Stimulated activated CD4-positive, alpha-beta T cell treated with anti-CD3 and anti-CD28 coated beads, Interleukin-4, amount 100 ng/mL, for 4 hours (primary cell): ENCODE data around the gene SYNPO.

Experiments used
- DNase-seq, 2 experiments: peaks; one replicate each; pipeline ENCODE4 v3.0.0-alpha.2; 2020

Gene SYNPO

DNA sequence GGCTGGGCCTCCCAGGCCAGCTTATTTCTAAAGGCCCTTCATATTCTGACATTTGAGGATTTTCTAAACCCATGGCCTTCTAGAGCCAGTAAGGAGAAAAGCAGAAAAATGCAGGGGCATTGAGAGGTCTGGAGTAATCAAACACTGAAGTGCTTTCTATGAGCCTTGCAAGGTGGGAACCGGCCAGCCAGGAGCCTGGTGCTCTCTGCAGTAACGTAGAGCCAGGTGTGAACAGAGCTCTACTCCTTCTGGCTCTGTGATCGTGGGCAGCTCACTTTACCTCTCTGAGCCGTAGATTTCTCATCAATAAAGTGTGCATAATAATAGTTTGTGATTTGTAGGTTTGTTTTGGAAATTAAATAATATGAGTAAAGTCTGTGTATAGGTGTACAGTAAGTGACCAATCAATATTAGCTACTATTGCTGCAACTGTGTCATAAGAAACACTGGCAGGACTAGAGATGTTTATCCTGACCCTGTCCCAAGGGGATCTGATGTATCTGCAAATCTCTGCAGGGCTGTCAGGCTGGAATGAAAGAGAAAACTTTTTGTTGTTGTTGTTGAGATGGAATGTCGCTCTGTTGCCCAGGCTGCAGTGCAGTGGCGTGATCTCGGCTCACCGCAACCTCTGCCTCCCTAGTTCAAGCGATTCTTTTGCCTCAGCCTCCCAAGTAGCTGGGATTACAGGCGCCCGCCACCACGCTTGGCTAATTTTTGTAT is 2.7 kb downstream of the SYNPO start:
- no peak for DNase-seq

DNA sequence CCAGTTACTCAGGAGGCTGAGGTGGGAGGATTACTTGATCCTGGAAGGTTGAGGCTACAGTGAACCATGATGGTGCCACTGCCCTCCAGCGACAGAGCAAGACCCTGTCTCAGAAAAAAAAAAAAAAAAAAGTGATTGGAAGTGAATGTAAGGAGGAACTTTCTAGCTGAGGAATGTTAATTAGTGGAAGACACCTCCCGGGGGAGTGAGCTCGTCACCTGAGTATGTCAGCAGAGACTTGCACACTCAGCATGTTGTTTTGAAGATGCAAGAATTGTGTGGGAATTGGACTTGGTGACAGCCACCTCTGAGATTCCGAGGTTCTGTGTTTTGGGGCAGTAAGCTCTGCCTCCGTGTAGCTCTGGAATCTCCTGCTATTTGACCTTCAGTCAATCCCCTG is 3.6 kb downstream of the SYNPO start:
- DNase-seq = no peak

DNA sequence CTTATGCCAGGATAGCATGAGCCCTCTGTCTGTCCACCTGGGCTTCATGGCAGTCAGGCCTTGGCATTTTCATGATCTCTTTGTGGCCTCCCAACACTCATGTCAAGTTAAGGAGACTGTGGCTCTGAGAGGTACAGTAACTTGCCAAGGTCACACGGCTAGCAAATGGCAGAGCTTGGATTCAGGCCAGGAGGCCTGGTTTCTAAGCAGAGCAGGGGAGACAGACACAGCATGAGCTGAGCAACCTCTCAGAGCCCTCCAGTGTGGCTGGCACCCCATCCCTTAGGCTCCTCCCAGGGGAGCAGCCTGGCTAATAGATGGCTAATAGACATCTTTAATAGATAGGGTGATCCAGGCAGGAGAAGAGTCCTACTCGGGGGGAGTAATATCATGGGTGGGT is 4.1 kb downstream of the SYNPO start:
- DNase-seq = no peak

DNA sequence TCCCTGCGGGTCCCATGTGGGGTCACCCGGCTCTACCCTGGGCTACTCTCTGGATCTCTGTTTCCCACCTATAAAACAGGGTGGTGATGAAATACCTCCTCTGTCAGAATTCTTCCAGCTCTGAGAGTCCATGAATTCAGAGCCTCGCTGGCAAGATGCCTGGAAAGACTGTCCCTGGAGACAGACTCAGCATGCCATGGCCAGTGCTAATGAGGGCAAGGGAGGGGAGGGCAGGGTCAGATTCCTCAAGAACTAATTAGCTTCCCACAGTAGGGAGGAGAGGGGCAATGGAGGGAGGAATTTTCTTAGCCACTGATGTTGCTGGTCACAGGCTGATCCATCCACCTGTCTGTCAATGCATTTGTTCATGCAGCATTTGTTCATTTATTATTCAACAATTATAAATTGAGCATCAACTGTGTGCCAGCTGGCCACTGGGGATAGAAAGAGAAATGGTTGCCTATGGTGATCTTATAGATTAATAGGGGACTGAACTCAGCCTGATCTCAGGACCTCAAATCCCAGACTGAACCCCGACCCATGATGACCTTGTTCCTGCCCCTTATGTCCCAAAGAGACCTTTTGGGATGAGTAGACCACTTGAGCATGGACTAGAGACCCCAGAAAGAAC is 4.7 kb downstream of the SYNPO start:
- no peak for DNase-seq

DNA sequence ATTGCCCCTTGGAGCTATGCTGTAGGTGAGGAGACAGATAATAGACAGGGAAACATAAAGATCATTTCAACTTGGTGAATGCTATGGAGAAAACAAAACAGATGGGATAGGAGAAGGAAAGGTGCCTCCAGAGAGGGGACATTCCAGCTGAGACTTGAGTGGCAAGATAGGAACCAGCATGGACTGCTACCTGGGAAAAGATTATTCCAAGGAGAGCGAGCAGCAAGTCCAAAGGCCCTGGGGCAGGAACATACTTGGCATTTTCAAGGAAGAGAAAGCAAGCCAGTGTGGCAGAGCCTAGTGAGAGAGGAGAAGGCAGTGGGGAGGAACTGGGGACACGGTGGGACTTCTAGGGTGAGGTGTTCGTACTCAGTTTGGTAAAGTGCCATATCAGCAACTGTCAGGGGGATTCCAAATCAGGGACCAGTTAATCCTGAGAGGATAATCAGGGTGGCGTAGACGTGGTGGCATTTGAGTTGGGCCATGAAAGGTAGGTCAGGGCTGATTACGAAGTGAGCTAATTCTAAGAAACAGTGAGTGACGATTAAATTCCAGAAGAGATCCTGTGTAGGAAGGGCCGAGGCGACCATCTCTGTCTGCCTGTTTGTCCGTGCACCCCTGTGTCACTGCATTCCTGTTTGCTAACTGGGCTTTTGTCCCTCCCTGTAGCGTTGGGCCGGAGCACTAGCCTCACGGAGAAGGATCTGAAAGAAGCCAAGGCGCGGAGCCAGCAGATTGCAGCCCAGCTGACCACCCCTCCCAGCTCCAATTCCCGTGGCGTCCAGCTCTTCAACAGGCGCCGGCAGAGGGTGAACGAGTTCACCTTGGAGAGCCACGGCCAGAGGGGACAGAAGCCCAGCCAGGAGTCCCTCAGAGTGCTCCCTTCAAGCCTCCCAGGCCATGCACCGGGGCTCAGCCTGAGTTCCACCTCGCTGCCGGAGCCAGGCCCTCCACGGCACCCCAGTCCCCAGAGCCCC is 7.1 kb downstream of the SYNPO start:
- no peak for DNase-seq

DNA sequence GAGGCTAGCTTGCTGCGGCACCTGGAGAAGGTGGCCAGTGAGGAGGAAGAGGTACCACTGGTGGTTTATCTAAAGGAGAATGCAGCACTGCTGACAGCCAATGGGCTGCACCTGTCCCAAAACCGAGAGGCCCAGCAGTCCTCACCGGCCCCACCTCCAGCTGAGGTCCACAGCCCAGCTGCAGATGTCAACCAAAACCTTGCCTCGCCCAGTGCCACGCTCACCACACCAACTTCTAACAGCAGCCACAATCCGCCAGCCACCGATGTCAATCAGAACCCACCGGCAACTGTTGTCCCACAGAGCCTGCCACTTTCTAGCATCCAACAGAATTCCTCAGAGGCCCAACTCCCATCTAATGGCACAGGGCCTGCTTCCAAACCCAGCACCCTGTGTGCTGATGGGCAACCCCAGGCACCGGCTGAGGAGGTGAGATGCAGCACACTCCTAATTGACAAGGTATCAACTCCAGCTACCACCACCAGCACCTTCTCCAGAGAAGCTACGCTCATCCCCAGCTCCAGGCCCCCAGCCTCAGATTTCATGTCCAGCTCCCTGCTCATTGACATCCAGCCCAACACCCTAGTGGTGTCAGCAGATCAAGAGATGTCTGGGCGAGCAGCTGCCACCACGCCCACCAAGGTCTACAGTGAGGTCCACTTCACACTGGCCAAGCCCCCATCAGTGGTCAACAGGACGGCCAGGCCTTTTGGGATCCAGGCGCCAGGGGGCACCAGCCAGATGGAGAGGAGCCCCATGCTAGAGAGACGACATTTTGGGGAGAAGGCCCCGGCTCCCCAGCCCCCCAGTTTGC is 8.0 kb downstream of the SYNPO start:
- DNase-seq = no peak

DNA sequence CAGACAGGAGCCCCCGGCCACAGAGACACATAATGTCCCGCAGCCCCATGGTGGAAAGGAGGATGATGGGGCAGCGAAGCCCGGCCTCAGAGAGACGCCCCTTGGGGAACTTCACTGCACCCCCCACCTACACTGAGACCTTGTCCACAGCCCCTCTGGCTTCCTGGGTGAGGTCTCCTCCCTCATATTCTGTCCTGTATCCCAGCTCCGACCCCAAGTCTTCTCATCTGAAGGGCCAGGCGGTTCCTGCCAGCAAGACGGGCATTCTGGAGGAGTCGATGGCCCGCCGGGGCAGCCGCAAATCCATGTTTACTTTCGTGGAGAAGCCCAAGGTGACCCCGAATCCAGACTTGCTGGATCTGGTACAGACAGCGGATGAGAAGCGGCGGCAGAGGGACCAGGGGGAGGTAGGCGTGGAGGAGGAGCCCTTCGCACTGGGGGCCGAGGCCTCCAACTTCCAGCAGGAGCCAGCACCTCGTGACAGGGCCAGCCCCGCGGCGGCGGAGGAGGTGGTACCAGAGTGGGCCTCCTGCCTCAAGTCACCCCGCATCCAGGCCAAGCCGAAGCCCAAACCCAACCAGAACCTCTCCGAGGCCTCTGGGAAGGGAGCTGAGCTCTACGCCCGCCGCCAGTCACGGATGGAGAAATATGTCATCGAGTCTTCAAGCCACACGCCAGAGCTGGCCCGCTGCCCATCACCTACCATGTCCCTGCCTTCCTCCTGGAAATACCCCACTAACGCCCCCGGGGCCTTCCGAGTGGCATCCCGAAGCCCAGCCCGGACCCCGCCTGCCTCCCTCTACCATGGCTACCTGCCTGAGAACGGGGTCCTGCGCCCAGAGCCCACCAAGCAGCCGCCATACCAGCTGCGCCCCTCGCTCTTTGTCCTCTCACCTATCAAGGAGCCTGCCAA is 8.9 kb downstream of the SYNPO start:
- no peak for DNase-seq

DNA sequence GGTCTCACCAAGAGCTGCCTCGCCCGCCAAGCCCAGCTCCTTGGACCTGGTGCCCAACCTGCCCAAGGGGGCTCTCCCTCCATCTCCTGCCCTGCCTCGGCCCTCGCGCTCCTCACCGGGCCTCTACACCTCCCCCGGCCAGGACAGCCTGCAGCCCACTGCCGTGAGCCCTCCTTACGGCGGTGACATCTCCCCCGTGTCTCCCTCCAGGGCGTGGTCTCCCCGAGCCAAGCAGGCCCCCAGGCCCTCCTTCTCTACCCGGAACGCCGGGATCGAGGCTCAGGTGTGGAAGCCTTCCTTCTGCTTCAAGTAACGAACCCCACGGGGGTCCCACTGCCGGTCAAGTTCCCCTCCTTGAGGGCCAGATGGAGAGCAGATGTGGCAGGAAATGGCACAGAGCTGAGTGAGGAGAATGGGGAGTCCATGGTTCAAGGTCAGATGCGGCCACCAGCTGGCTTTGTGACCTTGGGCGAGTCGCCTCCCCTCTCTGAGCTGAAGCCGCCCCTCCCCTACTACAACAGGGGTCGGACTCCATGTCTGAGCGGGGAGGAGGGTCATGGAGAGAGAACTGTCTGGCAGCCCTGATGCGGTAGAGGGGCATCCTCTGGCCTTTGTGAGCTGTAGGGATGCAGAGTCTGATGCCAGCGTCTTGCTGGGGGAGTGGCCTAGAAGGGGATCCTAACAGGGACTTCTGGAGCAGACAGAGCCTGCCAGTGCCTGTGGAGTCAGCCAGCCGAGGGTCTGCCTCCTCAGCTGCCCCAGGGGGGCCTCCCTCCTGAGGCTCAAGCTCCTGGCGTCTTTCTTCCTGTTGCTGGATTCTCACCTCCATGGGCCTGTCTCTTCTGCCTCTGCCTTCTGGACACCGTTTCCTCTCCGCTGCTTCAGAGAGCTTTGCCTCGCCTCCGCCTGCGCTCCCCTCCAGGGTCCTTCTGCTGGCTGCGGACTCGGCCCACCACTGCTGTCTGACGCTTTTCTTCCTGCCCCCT is 9.9 kb downstream of the SYNPO start:
- no peak for DNase-seq

DNA sequence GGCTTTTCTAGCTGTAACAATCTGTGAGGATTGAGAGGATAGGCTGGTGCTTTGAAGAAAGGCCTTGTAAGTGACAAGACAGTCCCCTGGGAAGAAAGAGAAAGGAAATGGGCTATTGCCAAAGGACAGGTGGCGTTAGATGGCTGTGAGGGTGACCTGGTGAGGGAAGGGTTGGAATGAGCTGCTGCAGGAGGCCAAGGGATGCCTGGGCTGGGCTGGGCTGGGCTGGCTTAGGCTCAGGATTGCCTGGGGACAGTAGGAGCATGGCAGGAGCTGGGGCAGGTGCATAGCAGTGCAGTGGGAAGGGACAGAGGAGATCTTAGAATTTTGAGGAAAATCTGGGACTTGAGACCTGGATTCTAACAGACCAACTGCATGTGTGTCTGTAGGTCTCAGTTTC is 10.9 kb downstream of the SYNPO start:
- no peak for DNase-seq

DNA sequence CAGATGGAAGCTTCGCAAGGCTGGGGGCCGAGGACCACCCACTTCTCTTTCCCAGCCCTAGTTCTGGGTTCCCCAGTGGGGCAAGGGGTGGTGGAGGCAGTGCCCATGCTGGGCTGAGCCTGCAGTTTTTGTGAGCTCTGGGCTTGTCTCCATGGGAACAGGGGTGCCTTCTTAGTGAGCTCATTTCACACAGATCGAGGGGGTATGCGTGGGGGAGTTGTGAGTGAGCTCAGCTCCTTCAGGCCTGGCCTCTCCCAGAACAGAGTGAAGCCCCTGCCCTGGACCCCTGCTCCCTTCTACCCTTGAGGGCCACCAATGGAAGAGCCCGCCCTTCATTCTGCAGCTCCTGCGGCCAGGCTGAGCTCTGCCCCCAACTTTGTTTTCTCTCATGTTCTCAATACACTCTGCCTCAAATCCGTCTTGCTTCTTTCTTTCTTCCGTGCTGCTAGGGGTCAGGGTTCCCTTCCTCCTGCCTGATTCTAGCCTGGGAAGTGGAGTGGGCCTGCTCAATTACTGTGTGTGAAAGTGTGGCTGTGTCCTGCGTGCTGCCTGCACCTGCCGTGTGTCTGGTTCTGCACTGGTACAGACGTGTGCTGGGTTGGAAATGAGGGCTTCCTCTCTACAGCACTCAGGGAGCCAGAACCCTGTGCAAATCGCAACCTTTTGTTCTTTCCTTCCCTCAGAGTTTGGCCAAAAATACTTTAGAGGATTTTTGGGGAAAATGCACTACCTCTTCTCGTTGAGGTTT is 11.6 kb downstream of the SYNPO start:
- no peak for DNase-seq

DNA sequence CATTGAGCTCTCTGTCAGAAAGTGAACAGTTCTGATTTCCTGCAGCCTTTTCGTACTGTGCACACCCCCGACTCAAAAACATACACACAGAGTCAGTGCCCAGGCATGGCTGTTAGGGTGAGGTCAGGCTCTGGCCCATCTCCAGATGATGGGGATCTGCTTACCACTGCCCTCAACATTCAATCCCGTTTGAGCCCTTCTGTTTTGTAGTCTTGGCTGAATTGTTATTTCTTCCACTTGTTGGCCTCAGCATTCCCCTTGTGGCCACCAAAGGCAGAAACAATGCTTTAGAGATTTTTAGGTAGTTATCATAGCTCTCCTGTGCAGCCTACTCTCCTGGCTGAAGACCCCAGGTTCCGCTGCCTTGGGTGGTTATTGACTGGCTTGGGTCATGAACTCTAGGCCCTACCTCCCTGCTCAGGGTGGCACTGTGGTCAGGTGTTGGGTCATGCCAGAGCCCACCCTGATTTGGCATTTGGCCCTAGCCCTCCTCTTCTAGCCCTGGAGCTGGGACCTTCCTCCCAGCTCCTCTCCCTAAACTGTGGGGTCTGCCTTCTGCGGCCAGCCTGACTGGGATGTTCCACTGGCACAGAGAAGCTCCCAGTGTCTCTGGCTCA is 12.8 kb downstream of the SYNPO start:
- no peak for DNase-seq

DNA sequence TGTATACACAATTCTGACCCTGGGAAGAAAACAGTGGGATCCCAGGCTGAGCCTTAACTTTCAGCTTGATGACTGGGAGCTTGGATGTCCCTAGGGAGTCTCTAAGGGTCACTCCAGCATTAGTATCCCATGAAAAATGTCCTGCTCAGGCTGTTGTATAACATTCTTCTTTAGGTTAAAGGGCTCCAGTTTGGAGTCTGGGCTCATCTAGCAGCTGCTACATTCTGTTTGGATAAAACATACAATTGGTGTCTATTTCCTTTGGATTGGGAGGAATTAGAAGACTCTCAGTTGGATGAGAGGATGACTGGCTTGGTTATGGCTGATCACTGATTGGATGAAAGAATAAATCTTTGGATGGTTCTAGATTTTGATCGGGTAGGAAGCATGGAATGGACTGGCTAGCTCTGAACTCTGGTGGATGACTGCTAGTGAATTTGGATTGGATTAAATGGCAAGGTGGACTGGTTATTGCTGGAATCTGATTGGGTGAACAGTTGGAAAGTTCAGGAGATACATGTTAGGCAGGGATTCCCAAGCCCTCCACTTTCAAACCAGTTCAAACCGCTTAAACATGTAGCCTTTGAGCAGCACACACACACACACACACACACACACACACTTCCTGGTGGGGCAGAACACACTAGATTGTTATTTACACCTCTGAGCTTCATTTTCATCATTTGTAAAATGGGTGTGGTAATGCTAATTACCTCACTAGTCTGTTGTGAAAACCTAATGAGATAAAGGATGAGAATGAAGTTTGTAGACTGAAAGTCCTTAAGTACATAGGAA is 13.5 kb downstream of the SYNPO start:
- no peak for DNase-seq

DNA sequence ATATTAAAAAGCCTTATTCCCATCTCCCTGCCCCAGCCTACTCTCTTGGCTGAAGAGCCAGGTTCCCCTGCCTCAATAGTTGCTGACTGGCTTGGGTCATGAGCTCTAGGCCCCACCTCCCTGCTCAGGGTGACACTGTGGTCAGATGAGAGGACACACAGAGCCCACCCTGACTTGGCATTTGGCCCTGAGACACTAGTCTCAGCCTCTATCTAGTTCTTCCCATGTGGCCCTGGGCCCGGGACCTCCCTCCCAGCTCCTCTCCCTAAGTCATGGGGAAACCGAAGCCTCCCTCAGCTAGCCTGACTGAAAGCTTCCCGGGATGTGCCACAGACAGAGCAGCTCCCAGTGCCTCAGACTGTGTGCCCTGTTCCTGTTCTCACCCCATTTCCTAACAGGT is 14.8 kb downstream of the SYNPO start:
- no peak for DNase-seq

DNA sequence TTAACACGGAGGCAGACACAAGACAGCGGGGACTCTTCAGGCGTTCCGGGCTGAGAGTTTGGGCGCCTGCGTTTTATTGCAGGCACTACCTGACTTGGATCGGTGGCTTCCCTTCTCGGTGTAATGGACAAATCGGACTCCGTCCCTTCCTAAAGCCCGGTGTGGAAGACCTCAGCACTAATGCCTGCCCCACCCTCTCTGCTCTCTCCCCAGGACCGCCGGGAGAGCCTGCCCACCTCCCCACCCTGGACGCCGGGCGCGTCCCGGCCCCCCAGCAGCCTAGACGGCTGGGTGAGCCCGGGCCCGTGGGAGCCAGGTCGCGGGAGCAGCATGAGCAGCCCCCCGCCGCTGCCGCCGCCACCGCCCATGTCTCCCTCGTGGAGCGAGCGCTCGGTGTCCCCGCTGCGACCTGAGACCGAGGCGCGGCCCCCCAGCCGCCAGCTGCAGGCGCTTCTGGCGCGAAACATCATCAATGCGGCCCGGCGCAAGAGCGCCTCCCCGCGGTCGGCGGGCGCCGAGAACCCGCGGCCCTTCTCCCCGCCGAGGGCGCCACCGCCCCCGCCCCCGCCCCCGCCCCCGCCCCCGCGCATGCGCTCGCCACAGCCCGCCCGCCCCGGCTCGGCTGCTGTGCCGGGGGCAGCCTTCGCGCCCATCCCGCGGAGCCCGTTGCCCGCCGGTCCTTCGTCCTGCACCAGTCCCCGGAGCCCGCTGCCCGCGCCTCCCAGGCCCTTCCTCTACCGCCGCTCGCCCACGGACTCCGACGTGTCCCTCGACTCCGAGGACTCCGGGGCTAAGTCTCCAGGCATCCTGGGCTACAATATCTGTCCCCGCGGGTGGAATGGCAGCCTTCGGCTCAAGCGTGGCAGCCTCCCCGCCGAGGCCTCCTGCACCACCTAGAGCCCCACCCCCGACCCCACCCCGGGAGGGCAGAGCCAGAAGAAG is 16.0 kb downstream of the SYNPO start:
- DNase-seq = peak; percentile 62 to 70

DNA sequence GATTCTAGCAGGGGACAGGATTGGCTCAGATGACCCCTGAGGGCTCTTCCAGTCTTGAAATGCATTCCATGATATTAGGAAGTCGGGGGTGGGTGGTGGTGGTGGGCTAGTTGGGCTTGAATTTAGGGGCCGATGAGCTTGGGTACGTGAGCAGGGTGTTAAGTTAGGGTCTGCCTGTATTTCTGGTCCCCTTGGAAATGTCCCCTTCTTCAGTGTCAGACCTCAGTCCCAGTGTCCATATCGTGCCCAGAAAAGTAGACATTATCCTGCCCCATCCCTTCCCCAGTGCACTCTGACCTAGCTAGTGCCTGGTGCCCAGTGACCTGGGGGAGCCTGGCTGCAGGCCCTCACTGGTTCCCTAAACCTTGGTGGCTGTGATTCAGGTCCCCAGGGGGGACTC is 17.7 kb downstream of the SYNPO start:
- no peak for DNase-seq

DNA sequence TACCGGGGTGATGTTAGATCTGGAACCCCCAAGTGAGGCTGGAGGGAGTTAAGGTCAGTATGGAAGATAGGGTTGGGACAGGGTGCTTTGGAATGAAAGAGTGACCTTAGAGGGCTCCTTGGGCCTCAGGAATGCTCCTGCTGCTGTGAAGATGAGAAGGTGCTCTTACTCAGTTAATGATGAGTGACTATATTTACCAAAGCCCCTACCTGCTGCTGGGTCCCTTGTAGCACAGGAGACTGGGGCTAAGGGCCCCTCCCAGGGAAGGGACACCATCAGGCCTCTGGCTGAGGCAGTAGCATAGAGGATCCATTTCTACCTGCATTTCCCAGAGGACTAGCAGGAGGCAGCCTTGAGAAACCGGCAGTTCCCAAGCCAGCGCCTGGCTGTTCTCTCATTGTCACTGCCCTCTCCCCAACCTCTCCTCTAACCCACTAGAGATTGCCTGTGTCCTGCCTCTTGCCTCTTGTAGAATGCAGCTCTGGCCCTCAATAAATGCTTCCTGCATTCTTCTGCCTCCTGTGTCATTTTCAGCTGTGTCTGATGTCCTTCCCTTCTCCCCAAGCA is 18.3 kb downstream of the SYNPO start:
- no peak for DNase-seq
